NCI-H187 treated with DMSO at 0.1 percent for 48 hours (cell line): ENCODE data around the gene FANCI.

Source experiments
- DNase-seq: peaks from one replicate; lab custom pipeline; 2025; lab: John Stamatoyannopoulos, UW

The FANCI gene

GRCh38 chr15:89333011-89333860 lies 89.5 kb downstream of the FANCI start:
- DNase-seq = no peak

GRCh38 chr15:89333959-89334509 lies 90.3 kb downstream of the FANCI start:
- no peak for DNase-seq

GRCh38 chr15:89334510-89335297 lies 90.9 kb downstream of the FANCI start, which contains the start of gene POLG:
Gene POLG, minus strand, starts transcription at chr15:89334824. Its CDS starts 1,070 bp downstream, at chr15:89333754.
- DNase-seq = peak; percentile 87

- no peak for DNase-seq
Observed at GRCh38 chr15:89335298-89336041, 91.7 kb downstream of the FANCI start.

- no peak for DNase-seq
Observed at GRCh38 chr15:89338036-89338435, 94.3 kb downstream of the FANCI start.

- no peak for DNase-seq
Observed at GRCh38 chr15:89340573-89340972, 96.8 kb downstream of the FANCI start.

- no peak for DNase-seq
Observed at GRCh38 chr15:89341316-89342005, 97.7 kb downstream of the FANCI start.

- no peak for DNase-seq
Observed at GRCh38 chr15:89342840-89343239, 99.1 kb downstream of the FANCI start.

GRCh38 chr15:89345248-89345647 lies 101.5 kb downstream of the FANCI start:
- no peak for DNase-seq

GRCh38 chr15:89346516-89347231 lies 102.9 kb downstream of the FANCI start:
- DNase-seq = no peak

- DNase-seq = no peak
Observed at GRCh38 chr15:89349206-89349558, 105.4 kb downstream of the FANCI start.

- DNase-seq = no peak
Observed at GRCh38 chr15:89352476-89352875, 108.7 kb downstream of the FANCI start.

- DNase-seq = no peak
Observed at GRCh38 chr15:89353991-89354390, 110.2 kb downstream of the FANCI start.

GRCh38 chr15:89356634-89357298 lies 113.0 kb downstream of the FANCI start:
- no peak for DNase-seq

- no peak for DNase-seq
Observed at GRCh38 chr15:89358435-89358754, 114.6 kb downstream of the FANCI start.

GRCh38 chr15:89358755-89359439 lies 115.1 kb downstream of the FANCI start:
- no peak for DNase-seq

GRCh38 chr15:89359471-89360293 lies 115.9 kb downstream of the FANCI start:
- DNase-seq = no peak

GRCh38 chr15:89360294-89360971 lies 116.7 kb downstream of the FANCI start:
- no peak for DNase-seq
